Sigmoid colon (tissue), 7 donors: ENCODE measurements around the gene PMFBP1. TPM values are rescaled to one million over a fixed set of nuclear protein-coding genes. Genes with fewer than 3 reads are reported as not detected.

Experiments used
- DNase-seq: peaks from one replicate; pipeline ENCODE4 v3.0.0-alpha.2; 2019
- H3K27ac ChIP-seq, 4 donors: fragments of 200-600 bp; sonication (generic); one replicate each; pipeline ENCODE4 v1.5.1; 2016 to 2019; ENCODE audit warnings: mild to moderate bottlenecking in 1 of 4
- H3K27me3 ChIP-seq, 3 donors: fragments of 200-600 bp; sonication (generic); one replicate each; pipeline ENCODE4 v1.5.1; 2019; ENCODE audit warnings: mild to moderate bottlenecking in 1 of 3
- H3K36me3 ChIP-seq, 4 donors: fragments of 200-600 bp; sonication (generic); one replicate each; pipeline ENCODE4 v1.5.1; 2016 to 2019
- H3K4me1 ChIP-seq, 4 donors: fragments of 200-600 bp; sonication (generic); one replicate each; pipeline ENCODE4 v1.5.1; 2017 to 2019
- H3K4me3 ChIP-seq, 4 donors: fragments of 200-600 bp; sonication (generic); one replicate each; pipeline ENCODE4 v1.5.1; 2017 to 2019; ENCODE audit warnings: mild to moderate bottlenecking in 2 of 4, moderate library complexity in 1 of 4
- H3K9me3 ChIP-seq, 4 donors: fragments of 200-600 bp in 3 of 4; sonication (generic) in 3 of 4; one replicate each; pipeline versions ENCODE4 v1.5.1 to v1.6.1; 2013 to 2019
- CTCF ChIP-seq, 4 experiments: fragments of 450-650 bp in 3 of 4; fragments of 200-600 bp in 1 of 4; IDR thresholded peaks; one replicate each; pipeline ENCODE4 v1.5.1; 2016 to 2019; ENCODE audit warnings: antibody characterized with exemption in 4 of 4, mild to moderate bottlenecking in 3 of 4, moderate library complexity in 2 of 4
- EP300 ChIP-seq, 4 donors: sonication (generic); formaldehyde crosslinking; IDR thresholded peaks; one replicate each; pipeline ENCODE4 v1.6.1; 2017; ENCODE audit warnings: antibody characterized with exemption in 4 of 4
- POLR2A ChIP-seq, 2 donors: fragments of 450-650 bp; IDR thresholded peaks; one replicate each; pipeline ENCODE4 v1.6.1; 2016; ENCODE audit warnings: antibody characterized with exemption in 2 of 2, mild to moderate bottlenecking in 2 of 2, moderate library complexity in 2 of 2
- POLR2AphosphoS5 ChIP-seq, 4 donors: sonication (generic); formaldehyde crosslinking; IDR thresholded peaks; one replicate each; pipeline ENCODE4 v1.6.1; 2017; ENCODE audit warnings: antibody characterized with exemption in 4 of 4
- WGBS, 2 donors: extraction: QIAGEN DNeasy Blood & Tissue Kit; methylation state at CpG; one replicate each; pipeline ENCODE4 v1.1.7; 2013; 5-methylcytosine and 5-hydroxymethylcytosine counted together
- intact Hi-C: fragments of 100-400 bp; cut with DNase I; formaldehyde crosslinking; loops from one replicate; pipeline ENCODE4 v1.15.1; 2023
- polyA plus RNA-seq, 3 donors: library from polyadenylated mRNA; stranded (reverse); fragments of 200-250 nt; gene quantifications; one replicate each; pipeline ENCODE4 v1.2.3, GENCODE V29; 2013
- total RNA-seq, 4 donors: library from RNA; depleted of rRNA; stranded (reverse); fragments of >200 nt; gene quantifications; one replicate each; pipeline ENCODE4 v1.1.0, GENCODE V29; 2016
- donor health status: healthy with polysubstance abuse.
- donor health status: Bipolar disorder and iron deficiency.
- donor health status: healthy.

The PMFBP1 gene
- total and polyA plus RNA-seq, 7 donors: 0.33 to 2.5 (median 0.82) TPM; not detected in 3

- intact Hi-C loops: no loop called here
- DNase-seq: no peak
- Histone ChIP-seq H3K4me1 (no peaks in the 10 kb centered on the region), H3K27ac (no peak overlapping the region), H3K4me3 (no peak overlapping the region), H3K27me3 (no peaks in the 10 kb centered on the region), H3K9me3 (no peaks in the 10 kb centered on the region), H3K36me3 (peaks cover 35 to 53% (median 44%) of the 10 kb centered on the region in 4 donors)
- 88 to 93% methylated on average over 7 of the region's 7 CpGs for WGBS, 2 donors
- TF ChIP-seq EP300 (IDR thresholded peaks at IDR 0.05) (no peak), POLR2A (IDR thresholded peaks at IDR 0.05) (no peak), POLR2AphosphoS5 (IDR thresholded peaks at IDR 0.05) (no peak), CTCF (IDR thresholded peaks at IDR 0.05) (no peak)
Measured at GRCh38 chr16:72112906-72113615, 58.9 kb downstream of the PMFBP1 start.

- H3K9me3 ChIP-seq: no peaks in the 10 kb centered on the region
- intact Hi-C loops: no loop called here
- H3K4me3 ChIP-seq: no peak overlapping the region
- 97% methylated on average over 15 of the region's 15 CpGs for WGBS, 2 donors
- no peaks in the 10 kb centered on the region for H3K27me3 ChIP-seq
- no peak overlapping the region for H3K27ac ChIP-seq
- no peak for DNase-seq
- peaks cover 40 to 59% (median 51%) of the 10 kb centered on the region in 4 donors for H3K36me3 ChIP-seq
- no peaks in the 10 kb centered on the region for H3K4me1 ChIP-seq
- TF ChIP-seq POLR2A (IDR thresholded peaks at IDR 0.05) (no peak), POLR2AphosphoS5 (IDR thresholded peaks at IDR 0.05) (no peak), EP300 (IDR thresholded peaks at IDR 0.05) (no peak), CTCF (IDR thresholded peaks at IDR 0.05) (no peak)
Measured at GRCh38 chr16:72112452-72112792, 59.5 kb downstream of the PMFBP1 start.

- Histone ChIP-seq H3K4me3 (no peak overlapping the region), H3K27me3 (no peaks in the 10 kb centered on the region), H3K4me1 (no peaks in the 10 kb centered on the region), H3K27ac (no peak overlapping the region), H3K9me3 (no peaks in the 10 kb centered on the region), H3K36me3 (peaks cover 46 to 65% (median 56%) of the 10 kb centered on the region in 4 donors)
- WGBS, 2 donors: 88 to 92% methylated on average over 19 of the region's 19 CpGs
- intact Hi-C loops: no loop called here
- DNase-seq: no peak
- TF ChIP-seq POLR2AphosphoS5 (IDR thresholded peaks at IDR 0.05): no peak
- TF ChIP-seq EP300 (IDR thresholded peaks at IDR 0.05): no peak
- TF ChIP-seq POLR2A (IDR thresholded peaks at IDR 0.05): no peak
- TF ChIP-seq CTCF (IDR thresholded peaks at IDR 0.05): no peak
Measured at GRCh38 chr16:72111657-72112451, 60.1 kb downstream of the PMFBP1 start.

GRCh38 chr16:72110662-72111615 lies 61.0 kb downstream of the PMFBP1 start:
- TF ChIP-seq POLR2A (IDR thresholded peaks at IDR 0.05) (no peak), EP300 (IDR thresholded peaks at IDR 0.05) (no peak), POLR2AphosphoS5 (IDR thresholded peaks at IDR 0.05) (no peak), CTCF (IDR thresholded peaks at IDR 0.05) (no peak)
- Histone ChIP-seq H3K27me3 (no peaks in the 10 kb centered on the region), H3K27ac (no peak overlapping the region), H3K9me3 (no peaks in the 10 kb centered on the region), H3K4me3 (no peak overlapping the region), H3K4me1 (no peaks in the 10 kb centered on the region), H3K36me3 (peaks cover 55 to 74% (median 66%) of the 10 kb centered on the region in 4 donors)
- intact Hi-C loops: no loop called here
- DNase-seq: no peak
- WGBS, 2 donors: 97% methylated on average over 23 of the region's 23 CpGs
